NCI-H128 (cell line): ENCODE data around the gene SGIP1.

Source experiments
- DNase-seq: peaks from one replicate; lab custom pipeline; 2025; ENCODE audit not compliant: unreplicated experiment; lab: John Stamatoyannopoulos, UW

The SGIP1 gene

GRCh38 chr1:66521721-66522365, 12.1 kb upstream of the SGIP1 start:
- no peak for DNase-seq

GRCh38 chr1:66523562-66523961, 10.4 kb upstream of the SGIP1 start:
- DNase-seq: no peak

GRCh38 chr1:66525086-66525485, 8.9 kb upstream of the SGIP1 start:
- no peak for DNase-seq

GRCh38 chr1:66526036-66526435, 7.9 kb upstream of the SGIP1 start:
- DNase-seq: no peak

DNA sequence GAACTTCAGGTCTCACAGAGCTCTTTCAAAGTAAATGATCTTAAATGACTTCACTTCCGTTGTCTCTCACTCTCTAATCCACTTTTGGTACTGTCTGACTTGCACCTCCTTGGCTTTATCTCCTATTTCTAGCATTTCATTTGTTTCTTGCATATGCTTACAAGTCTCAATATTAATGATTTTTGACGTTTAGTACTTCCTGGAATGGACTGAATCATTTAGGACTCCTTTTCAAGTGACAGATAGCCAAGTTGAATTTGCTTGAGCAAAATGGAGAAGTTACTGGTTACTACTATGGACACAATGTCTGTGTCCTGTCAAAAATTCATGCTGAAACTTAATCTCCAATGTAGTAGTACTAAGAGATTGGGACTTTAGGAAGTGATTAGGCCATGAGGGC, 7.0 kb upstream of the SGIP1 start:
- DNase-seq: no peak

GRCh38 chr1:66527686-66528085, 6.3 kb upstream of the SGIP1 start:
- no peak for DNase-seq

GRCh38 chr1:66528580-66528979, 5.4 kb upstream of the SGIP1 start:
- no peak for DNase-seq

- no peak for DNase-seq
These were observed 1.7 kb upstream of the SGIP1 start for GRCh38 chr1:66532214-66532613.

DNA sequence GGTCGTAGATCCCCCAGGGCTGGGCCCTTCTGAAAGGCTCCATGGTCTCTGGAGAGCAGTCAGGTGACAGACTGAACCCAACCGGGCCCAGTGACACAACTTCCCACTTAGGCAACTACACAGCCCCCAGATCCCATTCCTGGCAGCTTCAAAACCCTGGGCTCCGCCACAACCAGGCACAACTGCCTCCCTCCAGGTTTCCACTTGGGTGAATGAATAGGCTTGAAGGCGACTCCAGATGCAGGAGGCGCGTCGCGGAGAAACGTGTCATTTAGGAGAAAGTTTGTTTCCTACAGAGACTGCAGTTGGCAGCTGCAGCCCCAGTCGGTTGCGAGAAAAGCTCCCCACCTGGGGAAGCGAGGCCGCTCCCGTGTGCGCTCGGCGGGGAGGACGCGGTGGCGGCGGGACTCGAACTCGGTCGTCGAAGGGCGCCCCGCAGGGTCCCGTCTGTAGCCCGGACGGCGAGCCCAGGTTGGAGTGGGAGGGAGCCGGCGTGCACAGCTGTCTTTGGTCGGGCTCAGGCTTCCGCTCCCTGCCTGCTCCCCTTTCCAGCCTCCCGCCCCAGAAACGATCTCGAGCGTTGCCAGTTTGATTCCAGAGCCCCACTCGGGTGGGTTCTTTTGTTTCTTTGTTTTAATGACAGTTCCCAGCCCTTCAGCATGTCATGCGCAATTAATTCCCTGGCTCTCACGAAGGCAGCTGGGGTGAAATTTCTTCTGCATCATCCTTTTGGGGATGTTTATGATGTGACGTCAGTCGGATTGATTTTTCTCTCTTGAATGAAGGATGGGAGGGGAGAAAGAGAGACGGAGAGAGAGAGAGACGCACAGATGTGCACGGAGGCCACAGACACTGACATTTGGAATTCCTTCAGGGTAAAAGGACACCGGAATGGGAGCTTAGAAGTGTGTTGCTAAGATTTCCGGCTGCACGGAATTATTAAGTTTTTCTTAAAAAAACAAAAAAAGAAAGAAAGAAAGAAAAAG, 862 bp upstream of the SGIP1 start:
- peak; percentile 31 for DNase-seq

- DNase-seq: no peak
These were observed 1.1 kb downstream of the SGIP1 start for GRCh38 chr1:66535061-66535460.

GRCh38 chr1:66535853-66536252, 1.9 kb downstream of the SGIP1 start:
- no peak for DNase-seq

GRCh38 chr1:66537718-66538117, 3.8 kb downstream of the SGIP1 start:
- DNase-seq: no peak

DNA sequence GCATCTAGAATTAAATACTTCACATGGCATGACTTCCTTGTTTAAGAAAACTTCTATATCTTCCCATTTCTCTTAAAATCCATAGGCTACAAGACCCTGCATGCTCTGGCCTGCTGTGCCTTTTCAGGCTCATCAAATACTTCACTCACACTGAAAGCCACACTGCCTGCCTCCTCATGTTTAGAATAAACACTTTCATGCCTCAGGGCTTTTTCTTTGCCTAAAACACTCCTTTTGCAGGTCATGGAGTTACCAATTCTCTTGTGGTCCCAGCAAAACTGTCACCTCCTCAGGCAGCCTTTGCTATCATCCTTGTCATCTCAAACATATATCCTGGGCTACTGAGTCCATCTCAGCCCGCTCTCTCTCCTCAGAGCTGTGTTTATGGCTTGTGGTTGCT, 5.5 kb downstream of the SGIP1 start:
- DNase-seq: no peak

DNA sequence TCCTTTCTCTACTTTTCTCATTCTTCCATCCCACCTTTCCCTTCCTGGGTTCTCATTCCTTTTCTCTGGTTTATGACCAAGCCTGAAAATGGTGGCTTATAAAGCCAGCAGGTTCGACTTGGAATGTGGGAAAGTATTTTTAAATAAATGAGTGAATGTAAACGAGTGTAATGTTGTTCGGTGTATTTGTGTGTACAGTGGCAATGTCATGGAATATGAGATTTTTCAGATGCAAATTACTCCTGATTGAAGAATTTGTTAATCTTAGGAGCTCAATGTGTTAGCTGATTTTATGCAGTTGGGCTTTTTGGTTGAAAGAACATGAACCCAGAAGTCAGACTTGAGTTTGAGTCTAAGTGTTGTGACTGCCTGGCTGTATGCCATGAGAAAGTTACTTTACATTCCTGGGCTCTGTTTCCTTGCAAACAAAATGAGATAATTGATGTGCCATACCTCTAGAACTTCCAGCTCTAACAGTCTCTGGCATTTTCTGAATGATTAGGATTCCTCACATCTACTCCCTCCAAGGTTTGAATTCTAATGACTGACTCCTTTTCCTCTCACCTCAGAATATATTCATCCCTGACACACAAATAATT, 6.6 kb downstream of the SGIP1 start:
- no peak for DNase-seq

GRCh38 chr1:66542314-66542713, 8.4 kb downstream of the SGIP1 start:
- no peak for DNase-seq

DNA sequence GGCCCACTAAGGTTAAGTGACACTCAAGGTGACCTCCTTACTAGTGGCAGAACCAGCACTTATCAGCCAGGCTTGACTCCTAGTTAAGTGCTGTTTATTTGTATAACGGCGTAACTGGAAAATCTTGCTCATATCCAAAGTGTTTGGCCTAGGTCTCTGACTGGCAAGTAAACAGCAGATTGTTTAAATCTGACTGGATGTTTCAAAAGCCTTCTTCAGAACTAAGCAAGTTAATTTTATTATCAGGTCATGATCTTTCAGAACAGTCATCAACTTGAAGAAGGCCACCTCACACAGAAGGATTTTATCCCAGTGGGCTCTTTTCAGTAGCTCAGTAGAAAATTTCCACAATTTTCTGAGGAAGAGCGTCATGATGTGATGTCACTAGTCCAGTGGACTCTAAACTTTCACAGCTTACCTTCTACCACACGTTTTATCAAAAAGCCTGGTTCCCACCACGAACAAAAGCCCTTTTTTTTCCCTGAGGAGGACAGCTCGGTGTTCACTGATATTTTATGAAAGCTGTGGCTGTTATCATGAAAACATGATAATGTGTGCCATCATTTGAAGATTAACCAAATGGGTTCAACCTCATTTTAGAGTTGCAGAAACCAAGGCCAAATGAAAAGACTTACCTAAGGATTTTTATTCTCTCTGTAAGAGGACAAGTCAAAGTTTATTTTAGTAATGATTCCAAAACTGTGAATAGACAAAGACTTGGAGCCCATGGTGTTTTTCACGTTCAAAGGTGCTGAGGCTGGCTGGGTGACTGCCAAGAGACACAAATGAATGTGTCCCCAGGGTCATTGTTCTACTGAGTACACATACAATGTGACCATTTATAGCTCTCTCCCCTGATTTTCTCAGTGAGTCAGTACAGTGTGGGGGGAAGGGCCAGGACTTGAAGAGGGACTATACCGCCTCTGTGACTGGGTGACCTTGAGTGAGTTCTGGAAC, 9.1 kb downstream of the SGIP1 start:
- no peak for DNase-seq

DNA sequence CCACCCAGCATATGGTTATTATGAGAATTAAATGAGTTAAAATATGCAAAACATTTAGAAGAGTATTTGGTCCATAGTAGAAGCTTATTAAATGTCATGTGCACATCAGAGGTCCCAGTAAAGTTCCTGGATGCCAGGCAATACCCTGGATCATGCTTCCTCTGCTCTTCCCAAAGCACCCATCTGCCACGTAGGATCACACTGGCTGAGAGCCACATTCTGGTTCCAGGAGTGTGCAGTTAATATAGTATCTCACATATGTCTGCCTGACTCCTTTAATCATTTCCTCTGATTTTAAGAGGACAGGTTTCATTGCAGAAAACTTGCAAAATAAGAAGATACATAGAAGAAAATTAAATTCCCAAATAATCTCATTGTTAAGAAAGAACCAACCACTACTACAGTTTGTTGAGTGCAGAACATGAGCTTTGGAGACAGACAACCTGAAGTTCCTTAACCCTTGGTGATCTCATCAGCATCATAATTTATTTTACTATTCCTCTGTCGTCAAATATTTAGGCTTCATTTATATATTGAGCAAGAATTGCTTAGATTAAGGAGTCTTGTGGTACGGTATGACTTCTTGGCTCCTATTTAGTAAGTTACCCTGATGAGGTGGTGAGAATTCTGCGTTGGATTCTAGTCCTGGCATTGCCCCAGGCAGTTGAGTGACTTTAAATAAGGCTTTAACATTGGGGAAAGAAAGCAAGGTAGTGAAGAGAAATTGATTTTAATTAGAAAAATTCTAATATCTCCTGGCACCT, 12.3 kb downstream of the SGIP1 start:
- no peak for DNase-seq

- DNase-seq: no peak
These were observed 15.1 kb downstream of the SGIP1 start for GRCh38 chr1:66549017-66549416.

- DNase-seq: no peak
These were observed 16.3 kb downstream of the SGIP1 start for GRCh38 chr1:66550243-66550642.

GRCh38 chr1:66552287-66552686, 18.3 kb downstream of the SGIP1 start:
- DNase-seq: no peak
